Measurements from ENCODE around the gene RNF166.

The RNF166 gene

DNA sequence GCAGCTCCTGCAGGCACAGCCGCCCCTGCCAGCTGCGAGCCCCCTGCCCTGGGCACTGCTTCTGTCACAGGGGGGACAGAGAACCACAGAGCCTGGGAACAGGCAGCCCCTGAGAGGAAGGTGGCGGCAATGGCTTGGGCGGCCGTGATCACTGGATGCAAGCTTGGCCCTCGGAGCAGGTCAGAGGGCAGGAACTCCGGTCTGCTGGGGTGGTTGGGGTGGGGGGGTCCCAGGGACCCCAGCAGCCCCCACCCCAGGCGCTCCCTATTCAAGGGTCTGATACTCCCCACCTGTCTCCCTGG, 53.5 kb downstream of the RNF166 start:
- no peak for DNase-seq (ENCODE audit: low read depth in 3 of 3)

DNA sequence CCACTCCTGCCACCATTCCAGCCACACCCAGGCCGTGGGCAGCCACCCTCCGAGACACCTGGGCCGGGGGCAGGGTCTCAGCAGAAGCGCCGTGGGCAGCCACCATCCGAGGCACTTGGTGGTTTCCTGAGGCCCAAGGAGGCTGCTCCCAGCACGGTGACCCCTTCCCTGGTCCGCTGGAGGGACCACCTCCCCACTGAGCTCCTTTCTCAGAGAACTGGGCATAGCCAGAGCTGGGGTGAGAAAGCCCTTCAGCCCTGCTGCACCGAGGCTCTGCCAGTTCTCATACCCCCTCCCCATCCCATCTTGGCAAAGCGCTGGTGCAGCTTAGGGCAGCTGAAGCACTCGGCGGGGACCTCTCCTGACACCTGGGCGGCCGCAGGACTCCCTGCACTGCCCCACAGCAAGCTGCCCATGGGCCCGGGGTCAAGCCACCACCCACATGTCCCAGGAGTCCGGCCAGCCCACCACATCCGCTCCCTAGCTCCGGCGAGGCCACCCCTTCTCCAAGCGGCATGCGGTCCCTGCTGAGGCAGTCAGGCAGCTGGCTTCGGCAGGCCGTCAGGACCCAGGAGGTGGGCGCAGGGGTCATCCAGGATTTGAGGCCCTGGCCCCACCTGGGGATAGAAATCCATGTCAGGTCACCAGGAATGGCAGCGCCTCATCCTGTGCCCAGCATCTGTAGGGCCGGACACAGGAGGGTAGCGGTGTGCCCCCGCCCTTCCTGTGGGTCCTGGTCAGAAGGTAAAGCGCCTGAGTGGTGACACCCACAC, 54.0 kb downstream of the RNF166 start:
- DNase-seq (ENCODE audit: low read depth in 3 of 3): no peak

DNA sequence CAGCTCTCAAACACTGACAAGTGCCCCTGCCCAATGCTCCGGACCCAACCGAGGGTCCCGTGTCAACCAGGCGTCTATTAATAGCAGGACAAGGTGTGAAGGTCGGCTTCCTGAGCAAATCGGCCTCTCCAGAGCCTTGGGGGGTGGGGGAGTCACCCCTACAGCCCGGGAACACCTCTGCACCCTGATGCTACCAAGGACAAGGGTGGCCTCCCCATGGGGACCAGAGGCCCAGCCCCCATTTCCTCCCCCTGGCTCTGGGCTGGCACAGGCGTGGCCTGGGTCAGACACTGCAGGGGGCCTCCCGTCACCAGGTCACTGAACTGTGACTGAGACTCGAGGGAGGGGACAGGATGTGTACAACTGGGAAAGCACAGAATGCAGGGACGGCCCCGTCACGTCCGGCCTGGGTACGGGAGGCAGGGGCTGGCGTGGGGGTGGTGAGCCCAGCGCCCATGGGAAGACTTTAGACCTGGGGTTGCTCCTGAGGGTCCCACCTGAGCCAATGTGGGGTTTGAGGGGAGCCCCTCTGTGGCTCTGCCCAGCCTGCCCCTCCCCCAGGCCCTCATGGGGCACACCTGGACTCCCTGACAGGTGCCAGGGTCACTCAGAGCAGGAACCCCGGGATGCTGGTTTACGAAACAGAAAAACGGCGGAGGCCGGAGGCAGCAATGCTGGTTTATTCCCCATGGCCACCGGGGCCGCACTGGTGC, 54.8 kb downstream of the RNF166 start:
- DNase-seq (ENCODE audit: low read depth in 3 of 3): peak; percentile 45 to 85 (median 55)

DNA sequence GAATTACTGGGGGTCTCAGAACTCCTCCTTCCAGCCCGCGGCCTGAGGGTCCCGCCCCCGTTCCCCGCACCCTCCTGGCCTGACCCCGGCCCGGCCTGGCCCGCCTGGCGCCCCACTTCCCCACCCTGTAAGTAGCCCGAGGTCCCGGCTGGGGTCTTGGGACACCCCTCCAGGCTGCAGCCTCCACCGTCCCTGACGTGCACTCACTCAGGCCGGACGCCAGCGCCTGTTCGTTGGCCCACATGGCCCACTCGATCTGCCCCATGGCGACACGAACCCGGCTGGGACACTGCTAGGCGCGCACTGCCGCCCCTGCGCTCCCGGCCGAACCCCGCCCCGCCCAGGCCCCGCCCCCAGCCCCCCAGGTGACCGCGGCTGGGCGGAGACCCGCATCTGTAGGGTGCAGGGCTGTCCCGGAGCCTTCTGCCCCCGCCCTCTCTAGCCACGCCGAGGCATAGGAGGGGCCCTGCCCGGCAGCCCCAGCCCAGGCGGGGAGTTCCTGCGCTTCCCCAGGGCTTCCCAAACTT, 55.4 kb downstream of the RNF166 start, which contains the start of gene CYBA:
TSS of gene CYBA (minus strand) at position 305 of the 527 bp plus-strand sequence. CDS start at position 265, 40 bp downstream.
- DNase-seq (ENCODE audit: low read depth in 3 of 3): peak; percentile 51 to 89 (median 66)

DNA sequence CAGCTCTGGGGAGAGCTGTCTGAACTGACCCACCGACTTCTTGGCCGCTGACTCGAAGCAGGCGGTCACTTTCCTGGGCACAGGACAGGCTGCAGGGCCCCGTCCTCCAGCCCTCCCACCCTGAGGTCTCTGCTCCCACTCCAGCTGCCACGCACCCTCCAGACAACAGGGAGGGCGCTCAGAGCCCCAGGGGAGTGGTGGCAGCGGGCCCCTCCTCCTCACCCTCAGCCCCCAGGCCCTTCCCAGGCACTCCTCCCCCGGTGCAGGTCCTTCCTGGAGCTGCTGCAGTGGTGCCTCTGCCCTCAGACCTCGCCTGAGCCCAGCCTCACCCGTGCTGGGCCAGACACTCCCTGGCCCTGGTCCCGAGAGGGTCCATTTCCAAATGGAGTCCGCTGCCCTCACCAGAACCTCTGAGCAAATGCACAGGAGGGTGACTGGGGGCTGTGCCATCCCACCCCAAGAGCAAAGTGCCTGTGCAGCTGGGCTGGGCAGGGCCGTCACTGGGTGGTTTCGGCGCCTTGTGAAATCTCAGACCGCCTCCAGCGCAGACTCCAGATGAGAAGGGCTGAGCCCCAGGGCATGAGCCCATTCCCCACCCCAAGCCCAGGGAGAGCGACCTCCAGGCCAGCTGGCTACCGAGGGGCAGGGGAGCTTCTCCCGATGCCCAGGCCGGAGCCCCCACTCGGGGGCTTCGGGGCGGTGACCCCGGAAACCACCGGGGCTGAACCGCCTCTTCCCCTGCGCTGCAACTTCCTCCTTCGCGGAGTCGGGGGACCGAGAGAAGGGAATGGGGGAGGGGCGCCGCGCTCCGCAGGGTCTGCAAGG, 56.1 kb downstream of the RNF166 start:
- no peak for DNase-seq (ENCODE audit: low read depth in 3 of 3)

DNA sequence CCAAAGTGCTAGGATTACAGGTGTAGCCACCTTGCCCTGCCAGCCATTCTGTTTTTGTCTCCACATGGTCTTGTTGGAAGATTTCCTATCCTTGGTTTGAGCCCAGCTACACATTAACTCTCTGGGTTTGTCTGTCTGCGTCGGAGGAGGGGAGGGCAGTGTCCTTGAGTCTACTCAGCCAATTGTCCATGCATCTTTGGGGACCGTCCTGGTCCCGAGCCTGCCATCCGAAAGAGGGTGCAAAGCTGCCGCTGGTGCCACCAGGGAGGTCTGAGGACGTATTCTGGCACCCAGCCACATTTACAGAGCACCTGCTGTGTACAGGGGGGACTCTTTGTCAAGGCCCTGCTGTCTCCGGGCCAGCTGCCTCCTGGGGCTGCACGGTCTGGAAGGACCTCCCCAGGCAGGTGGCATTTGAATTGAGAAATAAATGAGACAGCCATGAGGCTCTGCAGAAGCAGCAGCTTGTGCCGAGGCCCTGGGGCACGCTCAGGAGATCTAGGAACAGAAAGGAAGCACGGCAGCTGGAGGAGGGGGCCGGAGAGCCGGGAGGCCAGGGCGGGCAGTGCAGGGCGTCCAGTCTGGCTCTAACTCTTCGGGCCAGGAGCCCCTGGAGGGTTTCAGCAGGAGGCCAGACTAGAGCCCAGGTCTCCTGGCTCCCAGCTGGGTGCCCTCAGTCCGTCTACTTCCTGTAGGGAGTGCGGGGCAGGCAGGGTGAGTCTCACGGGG, 56.8 kb downstream of the RNF166 start:
- no peak for DNase-seq (ENCODE audit: low read depth in 3 of 3)

DNA sequence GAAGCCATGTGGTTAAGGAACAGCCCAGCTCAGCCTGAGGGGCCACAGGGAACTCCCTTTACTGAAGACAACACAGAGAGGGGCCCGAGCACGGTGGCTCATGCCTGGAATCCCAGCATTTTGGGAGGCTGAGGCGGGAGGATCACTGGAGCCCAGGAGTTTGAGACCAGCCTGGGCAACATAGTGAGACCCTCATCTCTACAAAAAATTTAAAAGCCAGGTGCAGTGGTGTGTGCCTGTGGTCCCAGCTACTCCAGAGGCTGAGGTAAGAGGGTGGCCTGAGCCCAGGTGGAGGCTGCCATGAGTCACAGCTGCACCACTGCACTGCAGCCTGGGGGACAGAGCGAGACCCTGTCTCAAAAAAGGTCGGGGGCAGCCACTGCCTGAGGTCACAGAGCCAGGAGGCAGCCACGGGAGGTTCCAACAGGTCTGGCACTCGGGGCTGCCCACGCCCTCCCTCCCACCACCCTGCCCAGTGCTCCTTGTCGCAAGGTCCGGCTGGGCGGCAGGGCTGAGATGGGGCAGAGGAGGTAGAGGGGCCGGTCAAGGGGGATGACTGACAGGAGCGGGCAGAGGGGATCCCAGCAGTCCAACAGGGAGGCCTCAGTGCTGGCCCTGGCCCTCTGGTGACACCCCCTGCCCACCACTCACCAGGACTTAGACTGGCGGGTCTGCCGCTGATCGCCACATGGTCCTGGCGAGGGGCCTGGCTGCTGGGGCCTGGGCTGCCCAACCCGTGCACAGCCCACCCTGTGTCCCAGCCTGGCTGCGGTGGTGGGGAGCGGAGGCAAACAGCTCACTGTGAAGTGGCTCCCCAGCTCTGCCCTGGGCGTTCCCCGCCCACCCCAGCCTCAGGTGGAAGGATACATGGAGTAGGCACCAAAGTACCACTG, 58.8 kb downstream of the RNF166 start:
- DNase-seq (ENCODE audit: low read depth in 3 of 3): no peak

All from stimulated activated CD4-positive, alpha-beta T cell treated with anti-CD3 and anti-CD28 coated beads, TNF-alpha, amount 100 ng/mL, for 24 hours (primary cell).